Hepatocyte (in vitro differentiated cells): ENCODE results near the gene SLC26A4.

Source experiments
- EZH2 ChIP-seq: fragments of 200-600 bp; sonication (generic); IDR thresholded peaks from 2 replicates; pipeline ENCODE4 v1.6.1; 2016; ENCODE audit warnings: antibody characterized with exemption, mild to moderate bottlenecking, borderline replicate concordance
- TF ChIP-seq, protein P1 (sequence below): fragments of 200-600 bp; sonication (generic); IDR thresholded peaks from 2 replicates; pipeline ENCODE4 v1.5.1; 2016; ENCODE audit warnings: antibody characterized with exemption, mild to moderate bottlenecking; ENCODE audit not compliant: poor library complexity

- TF ChIP-seq, protein P1, sequence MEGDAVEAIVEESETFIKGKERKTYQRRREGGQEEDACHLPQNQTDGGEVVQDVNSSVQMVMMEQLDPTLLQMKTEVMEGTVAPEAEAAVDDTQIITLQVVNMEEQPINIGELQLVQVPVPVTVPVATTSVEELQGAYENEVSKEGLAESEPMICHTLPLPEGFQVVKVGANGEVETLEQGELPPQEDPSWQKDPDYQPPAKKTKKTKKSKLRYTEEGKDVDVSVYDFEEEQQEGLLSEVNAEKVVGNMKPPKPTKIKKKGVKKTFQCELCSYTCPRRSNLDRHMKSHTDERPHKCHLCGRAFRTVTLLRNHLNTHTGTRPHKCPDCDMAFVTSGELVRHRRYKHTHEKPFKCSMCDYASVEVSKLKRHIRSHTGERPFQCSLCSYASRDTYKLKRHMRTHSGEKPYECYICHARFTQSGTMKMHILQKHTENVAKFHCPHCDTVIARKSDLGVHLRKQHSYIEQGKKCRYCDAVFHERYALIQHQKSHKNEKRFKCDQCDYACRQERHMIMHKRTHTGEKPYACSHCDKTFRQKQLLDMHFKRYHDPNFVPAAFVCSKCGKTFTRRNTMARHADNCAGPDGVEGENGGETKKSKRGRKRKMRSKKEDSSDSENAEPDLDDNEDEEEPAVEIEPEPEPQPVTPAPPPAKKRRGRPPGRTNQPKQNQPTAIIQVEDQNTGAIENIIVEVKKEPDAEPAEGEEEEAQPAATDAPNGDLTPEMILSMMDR, result no peak
- peak; percentile 31 for TF ChIP-seq EZH2
These were observed 82.3 kb downstream of the SLC26A4 start for GRCh38 chr7:107742678-107743566.
